ENCODE data around the gene PPP1R37. TPM values are rescaled to one million over a fixed set of nuclear protein-coding genes. Genes with fewer than 3 reads are reported as not detected.
"Not testable (repeated sequence)": the region's sequence is repeated elsewhere in the genome, so short reads cannot be mapped to it uniquely, and the experiment has no call there.

Gene PPP1R37
- polyA plus RNA-seq, 3 donors = 0.10 to 11.8 (median 0.22) TPM

DNA sequence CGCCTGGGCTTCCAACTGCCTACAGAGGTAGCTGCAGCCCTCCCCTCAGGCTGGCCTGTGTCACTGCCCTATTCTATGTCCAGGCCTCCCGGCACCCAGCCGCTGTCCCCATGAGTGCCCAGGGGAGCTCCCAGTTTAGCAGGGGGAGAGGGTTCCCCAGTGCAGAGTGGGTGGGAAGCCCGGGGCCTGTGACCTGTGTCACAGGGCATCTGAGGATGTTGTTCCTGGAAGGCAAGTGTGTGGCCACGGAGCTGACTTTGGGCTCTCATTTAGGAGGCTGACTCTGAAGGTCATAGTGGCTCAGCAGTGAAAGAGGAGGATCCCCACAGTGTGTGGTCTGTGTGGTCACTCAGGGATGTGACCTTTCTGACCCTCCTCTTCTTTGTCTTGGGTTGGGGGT lies 25.1 kb downstream of the PPP1R37 start:
- no peak overlapping the region for H2AFZ ChIP-seq (ENCODE audit: insufficient read depth, low read depth, low read length, poor library complexity, severe bottlenecking)
- H3K9ac ChIP-seq (ENCODE audit: insufficient read depth, low read length, poor library complexity, severe bottlenecking) = no peak overlapping the region
- H3K27ac ChIP-seq (ENCODE audit: low read depth in 1 of 2, low read length in 2 of 2) = no peak overlapping the region
- DNase-seq = no peak
- peaks cover 20 to 30% of the 10 kb centered on the region in 2 donors for H3K4me1 ChIP-seq (ENCODE audit: control insufficient read depth in 1 of 2, insufficient read depth in 2 of 2, low read length in 2 of 2)
- 69% methylated on average over 5 of the region's 5 CpGs for WGBS (ENCODE audit: insufficient coverage)
- TF ChIP-seq, protein P1, sequence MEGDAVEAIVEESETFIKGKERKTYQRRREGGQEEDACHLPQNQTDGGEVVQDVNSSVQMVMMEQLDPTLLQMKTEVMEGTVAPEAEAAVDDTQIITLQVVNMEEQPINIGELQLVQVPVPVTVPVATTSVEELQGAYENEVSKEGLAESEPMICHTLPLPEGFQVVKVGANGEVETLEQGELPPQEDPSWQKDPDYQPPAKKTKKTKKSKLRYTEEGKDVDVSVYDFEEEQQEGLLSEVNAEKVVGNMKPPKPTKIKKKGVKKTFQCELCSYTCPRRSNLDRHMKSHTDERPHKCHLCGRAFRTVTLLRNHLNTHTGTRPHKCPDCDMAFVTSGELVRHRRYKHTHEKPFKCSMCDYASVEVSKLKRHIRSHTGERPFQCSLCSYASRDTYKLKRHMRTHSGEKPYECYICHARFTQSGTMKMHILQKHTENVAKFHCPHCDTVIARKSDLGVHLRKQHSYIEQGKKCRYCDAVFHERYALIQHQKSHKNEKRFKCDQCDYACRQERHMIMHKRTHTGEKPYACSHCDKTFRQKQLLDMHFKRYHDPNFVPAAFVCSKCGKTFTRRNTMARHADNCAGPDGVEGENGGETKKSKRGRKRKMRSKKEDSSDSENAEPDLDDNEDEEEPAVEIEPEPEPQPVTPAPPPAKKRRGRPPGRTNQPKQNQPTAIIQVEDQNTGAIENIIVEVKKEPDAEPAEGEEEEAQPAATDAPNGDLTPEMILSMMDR (IDR thresholded peaks at IDR 0.05) = no peak
- H3K36me3 Mint-ChIP-seq = peaks cover 4 to 11% of the 10 kb centered on the region in 2 donors
- peak overlapping the region in 1 of 7 donors; percentile 58 for H3K27ac Mint-ChIP-seq
- no peaks in the 10 kb centered on the region for H3K9me3 Mint-ChIP-seq
- no peaks in the 10 kb centered on the region for H3K9me3 ChIP-seq (replicated peaks in 1 of 2; ENCODE audit: control insufficient read depth in 1 of 2, insufficient read depth in 1 of 2, low read length in 2 of 2)
- peak overlapping the region in 1 of 2 donors; percentile 2 for H3K4me3 Mint-ChIP-seq
- H3K4me1 Mint-ChIP-seq = peaks cover 44% of the 10 kb centered on the region
- peaks cover 6 to 11% (median 7%) of the 10 kb centered on the region in 3 donors for H3K27me3 Mint-ChIP-seq (ENCODE audit: low read depth in 3 of 3)
- no peak overlapping the region for H3K4me3 ChIP-seq (replicated peaks in 1 of 3; ENCODE audit: low read depth in 2 of 3, low read length in 3 of 3)
- H4K20me1 ChIP-seq (ENCODE audit: insufficient read depth, low read length) = peaks cover 86% of the 10 kb centered on the region
- no peaks in the 10 kb centered on the region for H3K27me3 ChIP-seq (ENCODE audit: control insufficient read depth in 2 of 2, insufficient read depth in 2 of 2, low read length in 2 of 2)
- H3K4me2 ChIP-seq (replicated peaks; ENCODE audit: extremely low read depth, low read length, poor library complexity, severe bottlenecking) = no peak overlapping the region
- intact Hi-C loops (cut with micrococcal nuclease) = no loop called here
- peaks cover 60% of the 10 kb centered on the region for H3K79me2 ChIP-seq (ENCODE audit: insufficient read depth, low read length)
- no peaks in the 10 kb centered on the region for H3K36me3 ChIP-seq (replicated peaks in 1 of 2; ENCODE audit: control insufficient read depth in 1 of 2, insufficient read depth in 2 of 2, low read length in 2 of 2)

DNA sequence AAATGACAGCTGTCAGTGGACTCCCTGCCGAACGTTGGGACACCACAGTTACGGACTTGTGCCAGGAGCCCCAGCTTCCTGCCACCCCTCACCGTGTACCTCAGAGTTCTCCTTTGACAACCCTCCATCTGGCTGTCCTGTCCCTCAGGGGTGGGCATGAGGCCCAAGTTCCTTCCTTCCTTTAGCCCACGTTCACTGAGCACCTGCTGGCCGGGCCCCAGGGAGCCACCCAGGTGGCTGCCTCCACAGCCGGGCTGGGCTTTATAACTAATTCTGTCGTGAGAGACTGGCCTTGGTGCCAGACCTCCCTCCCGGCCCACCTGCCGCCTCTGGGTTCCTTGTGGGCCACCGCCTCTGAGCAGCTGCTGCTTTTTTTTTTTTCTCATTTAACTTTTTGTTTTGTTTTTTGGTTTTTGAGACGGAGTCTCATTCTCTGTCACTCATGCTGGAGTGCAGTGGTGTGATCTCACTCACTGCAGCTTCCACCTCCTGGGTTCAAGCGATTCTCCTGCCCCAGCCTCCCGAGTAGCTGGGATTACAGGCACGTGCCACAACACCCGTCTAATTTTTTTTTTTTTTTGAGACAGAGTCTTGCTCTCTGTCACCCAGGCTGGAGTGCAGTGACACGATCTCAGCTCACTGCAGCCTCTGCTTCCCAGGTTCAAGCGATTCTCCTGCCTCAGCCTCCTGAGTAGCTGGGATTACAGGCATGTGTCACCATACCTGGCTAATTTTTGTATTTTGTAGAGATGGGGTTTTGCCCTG lies 25.8 kb downstream of the PPP1R37 start:
- Histone ChIP-seq H3K4me1 (ENCODE audit: control insufficient read depth in 1 of 2, insufficient read depth in 2 of 2, low read length in 2 of 2) (peaks cover 20 to 30% of the 10 kb centered on the region in 2 donors), H4K20me1 (ENCODE audit: insufficient read depth, low read length) (peaks cover 87% of the 10 kb centered on the region), H3K79me2 (ENCODE audit: insufficient read depth, low read length) (peaks cover 60% of the 10 kb centered on the region)

More for the DNA sequence above, 25.8 kb downstream of the PPP1R37 start:
- H3K27ac Mint-ChIP-seq = peak overlapping the region in 1 of 7 donors; percentile 25
- H3K4me2 ChIP-seq (replicated peaks; ENCODE audit: extremely low read depth, low read length, poor library complexity, severe bottlenecking); H3K27ac ChIP-seq (ENCODE audit: low read depth in 1 of 2, low read length in 2 of 2); H3K27me3 ChIP-seq (ENCODE audit: control insufficient read depth in 2 of 2, insufficient read depth in 2 of 2, low read length in 2 of 2); H3K9ac ChIP-seq (ENCODE audit: insufficient read depth, low read length, poor library complexity, severe bottlenecking); intact Hi-C loops (cut with micrococcal nuclease); H3K4me3 ChIP-seq (replicated peaks in 1 of 3; ENCODE audit: low read depth in 2 of 3, low read length in 3 of 3); H3K36me3 ChIP-seq (replicated peaks in 1 of 2; ENCODE audit: control insufficient read depth in 1 of 2, insufficient read depth in 2 of 2, low read length in 2 of 2); DNase-seq; H2AFZ ChIP-seq (ENCODE audit: insufficient read depth, low read depth, low read length, poor library complexity, severe bottlenecking); H3K9me3 ChIP-seq (replicated peaks in 1 of 2; ENCODE audit: control insufficient read depth in 1 of 2, insufficient read depth in 1 of 2, low read length in 2 of 2); H3K9me3 Mint-ChIP-seq: not testable (repeated sequence)
- WGBS (ENCODE audit: insufficient coverage) = 14% methylated on average over 13 of the region's 18 CpGs
- peaks cover 6 to 11% (median 7%) of the 10 kb centered on the region in 3 donors for H3K27me3 Mint-ChIP-seq (ENCODE audit: low read depth in 3 of 3)
- peak overlapping the region in 1 of 2 donors; percentile 16 for H3K4me3 Mint-ChIP-seq
- peaks cover 44% of the 10 kb centered on the region for H3K4me1 Mint-ChIP-seq
- H3K36me3 Mint-ChIP-seq = peaks cover 4 to 11% of the 10 kb centered on the region in 2 donors
